Ishikawa (cell line): ENCODE results near the gene CHD9NB.

Experiments
- CEBPB ChIP-seq: IDR thresholded peaks from 2 replicates; pipeline ENCODE4 v1.6.1; 2012
- CREB1 ChIP-seq: IDR thresholded peaks from 2 replicates; pipeline ENCODE4 v1.6.1; 2012; ENCODE audit warnings: low read depth
- EGR1 ChIP-seq: IDR thresholded peaks from 2 replicates; pipeline ENCODE4 v1.6.1; 2012
- EP300 ChIP-seq: IDR thresholded peaks from 2 replicates; pipeline ENCODE4 v1.6.1; 2012; ENCODE audit warnings: borderline replicate concordance
- FOXM1 ChIP-seq: IDR thresholded peaks from 2 replicates; pipeline ENCODE4 v1.6.1; 2012; ENCODE audit warnings: low read depth, borderline replicate concordance
- MAX ChIP-seq: IDR thresholded peaks from 2 replicates; pipeline ENCODE4 v1.6.1; 2012
- NFIC ChIP-seq: IDR thresholded peaks from 2 replicates; pipeline ENCODE4 v1.6.1; 2012
- RAD21 ChIP-seq: IDR thresholded peaks from 2 replicates; pipeline ENCODE4 v1.6.1; 2012; ENCODE audit warnings: low read depth
- REST ChIP-seq: IDR thresholded peaks from 2 replicates; pipeline ENCODE4 v1.6.1; 2012; ENCODE audit warnings: low read depth, mild to moderate bottlenecking
- TAF1 ChIP-seq: IDR thresholded peaks from 2 replicates; pipeline ENCODE4 v1.6.1; 2012; ENCODE audit warnings: low read depth, mild to moderate bottlenecking
- TCF12 ChIP-seq: IDR thresholded peaks from 2 replicates; pipeline ENCODE4 v1.6.1; 2012; ENCODE audit warnings: low read depth
- TEAD4 ChIP-seq: IDR thresholded peaks from 2 replicates; pipeline ENCODE4 v1.6.1; 2012
- USF1 ChIP-seq: IDR thresholded peaks from 2 replicates; pipeline ENCODE4 v1.6.1; 2012
- YY1 ChIP-seq: IDR thresholded peaks from 2 replicates; pipeline ENCODE4 v1.6.1; 2012; ENCODE audit warnings: low read depth
- ZBTB7A ChIP-seq: IDR thresholded peaks from 2 replicates; pipeline ENCODE4 v1.6.1; 2012; ENCODE audit warnings: low read depth

The CHD9NB gene

GRCh38 chr16:53093162-53093744 lies 40.6 kb upstream of the CHD9NB start:
- no peak for TF ChIP-seq EGR1
- no peak for TF ChIP-seq YY1

GRCh38 chr16:53092284-53092683 lies 39.6 kb upstream of the CHD9NB start:
- TF ChIP-seq TAF1 (no peak), CREB1 (no peak), MAX (no peak)

- no peak for TF ChIP-seq EGR1
- TF ChIP-seq USF1, result peak; percentile 70
These were observed 38.9 kb upstream of the CHD9NB start for GRCh38 chr16:53091466-53092211.

- TF ChIP-seq REST (no peak), TCF12 (peak; percentile 75), NFIC (peak; percentile 81; the same call in 1 of the 2 replicates), USF1 (no peak; the same call in 1 of the 2 replicates), RAD21 (no peak), CEBPB (no peak), FOXM1 (peak; percentile 61; the same call in 1 of the 2 replicates), YY1 (no peak), EP300 (peak; percentile 74; the same call in 1 of the 2 replicates), ZBTB7A (no peak), CREB1 (no peak), TAF1 (no peak), EGR1 (0 out of 2 replicates have a peak, but pooled peaks have one; percentile 31), TEAD4 (peak; percentile 16; the same call in 1 of the 2 replicates), MAX (0 out of 2 replicates have a peak, but pooled peaks have one; percentile 1)
These were observed 38.1 kb upstream of the CHD9NB start for GRCh38 chr16:53090591-53091411.

- peak; percentile 13 for TF ChIP-seq USF1
- no peak for TF ChIP-seq EP300
- no peak for TF ChIP-seq RAD21
- no peak for TF ChIP-seq EGR1
These were observed 37.5 kb upstream of the CHD9NB start for GRCh38 chr16:53090286-53090590.

GRCh38 chr16:53089434-53090285 lies 37.0 kb upstream of the CHD9NB start:
- TF ChIP-seq NFIC, result peak; percentile 56; the same call in 1 of the 2 replicates
- no peak for TF ChIP-seq CREB1
- 0 out of 2 replicates have a peak, but pooled peaks have one; percentile 5 for TF ChIP-seq MAX
- TF ChIP-seq TEAD4, result 0 out of 2 replicates have a peak, but pooled peaks have one; percentile 27
- TF ChIP-seq TCF12, result no peak

- no peak for TF ChIP-seq TCF12
- TF ChIP-seq EGR1, result no peak
- no peak for TF ChIP-seq REST
- no peak for TF ChIP-seq EP300
- TF ChIP-seq NFIC, result no peak
- no peak for TF ChIP-seq CEBPB
- TF ChIP-seq RAD21, result no peak
- TF ChIP-seq CREB1, result no peak
- TF ChIP-seq MAX, result no peak
These were observed 34.4 kb upstream of the CHD9NB start for GRCh38 chr16:53087101-53087500.
